ENCODE results near the gene GSTA1. TPM values are rescaled to one million over a fixed set of nuclear protein-coding genes. Genes with fewer than 3 reads are reported as not detected.

The GSTA1 gene
- polyA plus RNA-seq, 1 experiment = not detected

DNA sequence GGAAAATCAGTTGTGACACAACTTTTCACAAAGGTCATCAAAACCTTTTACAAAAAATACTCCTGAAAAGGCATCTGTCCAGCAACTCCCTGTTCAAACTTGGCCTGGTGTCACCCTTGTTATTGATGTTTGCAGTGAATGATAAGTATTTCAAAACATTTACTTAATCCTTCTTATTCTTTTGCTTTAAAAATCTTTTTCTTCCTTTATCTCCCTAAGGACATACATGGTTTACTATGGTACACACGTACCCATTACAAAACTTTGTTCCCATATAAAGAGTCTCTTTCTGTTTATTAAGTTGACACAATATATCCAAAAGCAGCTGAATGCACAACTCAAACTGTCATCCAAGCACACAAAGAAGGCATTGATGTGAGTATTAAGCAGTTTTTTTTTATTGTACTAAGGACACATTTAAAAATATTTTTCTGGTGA is 57.8 kb downstream of the GSTA1 start:
- POLR2A ChIA-PET = no interaction called here
- H3K27me3 ChIP-seq (ENCODE audit: control insufficient read depth, insufficient read depth, low read length) = no peaks in the 10 kb centered on the region
- H3K4me3 ChIP-seq (ENCODE audit: low read depth, low read length) = no peak overlapping the region
- 0 out of 2 replicates have a peak, but pooled peaks cover under 1% of the 10 kb centered on the region for H3K9me3 ChIP-seq (ENCODE audit: control insufficient read depth, insufficient read depth, low read length)
- H3K27ac ChIP-seq (ENCODE audit: low read depth, low read length) = no peak overlapping the region
- CTCF ChIA-PET = no interaction called here
- DNase-seq (ENCODE audit: low read depth, low spot score) = no peak
- TF ChIP-seq, protein P1, sequence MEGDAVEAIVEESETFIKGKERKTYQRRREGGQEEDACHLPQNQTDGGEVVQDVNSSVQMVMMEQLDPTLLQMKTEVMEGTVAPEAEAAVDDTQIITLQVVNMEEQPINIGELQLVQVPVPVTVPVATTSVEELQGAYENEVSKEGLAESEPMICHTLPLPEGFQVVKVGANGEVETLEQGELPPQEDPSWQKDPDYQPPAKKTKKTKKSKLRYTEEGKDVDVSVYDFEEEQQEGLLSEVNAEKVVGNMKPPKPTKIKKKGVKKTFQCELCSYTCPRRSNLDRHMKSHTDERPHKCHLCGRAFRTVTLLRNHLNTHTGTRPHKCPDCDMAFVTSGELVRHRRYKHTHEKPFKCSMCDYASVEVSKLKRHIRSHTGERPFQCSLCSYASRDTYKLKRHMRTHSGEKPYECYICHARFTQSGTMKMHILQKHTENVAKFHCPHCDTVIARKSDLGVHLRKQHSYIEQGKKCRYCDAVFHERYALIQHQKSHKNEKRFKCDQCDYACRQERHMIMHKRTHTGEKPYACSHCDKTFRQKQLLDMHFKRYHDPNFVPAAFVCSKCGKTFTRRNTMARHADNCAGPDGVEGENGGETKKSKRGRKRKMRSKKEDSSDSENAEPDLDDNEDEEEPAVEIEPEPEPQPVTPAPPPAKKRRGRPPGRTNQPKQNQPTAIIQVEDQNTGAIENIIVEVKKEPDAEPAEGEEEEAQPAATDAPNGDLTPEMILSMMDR (IDR thresholded peaks at IDR 0.05; ENCODE audit: low read depth, low read length) = no peak

DNA sequence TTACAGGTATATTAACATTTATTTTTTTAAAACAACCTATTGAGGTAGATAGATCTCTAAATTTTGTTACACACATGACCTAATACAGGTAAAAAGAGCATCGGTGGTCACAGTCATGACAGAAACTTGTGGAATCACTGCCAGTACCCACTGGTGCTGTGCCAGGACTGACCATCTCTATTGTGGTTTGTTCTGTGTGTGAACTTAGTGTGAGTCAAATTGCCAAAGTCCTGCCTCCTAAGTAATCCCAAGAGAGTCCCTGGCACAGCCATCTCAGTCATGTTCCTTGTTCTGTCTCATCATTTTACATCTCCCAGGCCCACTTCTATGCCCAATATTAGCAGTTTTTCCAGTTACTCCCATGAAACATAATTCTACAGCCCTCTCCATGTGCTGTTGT is 61.7 kb downstream of the GSTA1 start:
- Histone ChIP-seq H3K4me3 (ENCODE audit: low read depth, low read length) (no peak overlapping the region), H3K9me3 (ENCODE audit: control insufficient read depth, insufficient read depth, low read length) (0 out of 2 replicates have a peak, but pooled peaks cover 6% of the 10 kb centered on the region), H3K27me3 (ENCODE audit: control insufficient read depth, insufficient read depth, low read length) (peaks cover 2% of the 10 kb centered on the region), H3K27ac (ENCODE audit: low read depth, low read length) (no peak overlapping the region)
- ChIA-PET CTCF (no interaction called here), POLR2A (no interaction called here)
- DNase-seq (ENCODE audit: low read depth, low spot score) = no peak
- TF ChIP-seq, protein P1 (IDR thresholded peaks at IDR 0.05; ENCODE audit: low read depth, low read length) = no peak

Other genes starting within 250 kb of the GSTA1 start
- 134 and 152 TPM in 2 replicates for gene TRAM2, start 226.8 kb downstream of the GSTA1 start, polyA plus RNA-seq (2011; rRNA removed)
- gene TMEM14A, start 132.7 kb downstream of the GSTA1 start, polyA plus RNA-seq (2011; rRNA removed) = 33.4 and 55.6 TPM in 2 replicates
- gene GSTA2, start 40.3 kb downstream of the GSTA1 start, polyA plus RNA-seq (2011; rRNA removed) = not detected in 2 replicates
- gene GSTA5, start 37.0 kb upstream of the GSTA1 start, polyA plus RNA-seq (2011; rRNA removed) = not detected in 2 replicates
- gene GSTA3, start 105.9 kb upstream of the GSTA1 start, polyA plus RNA-seq (2011; rRNA removed) = not detected in 2 replicates
- 60.2 and 76.7 TPM in 2 replicates for gene GSTA4, start 191.5 kb upstream of the GSTA1 start, polyA plus RNA-seq (2011; rRNA removed)